GM12878 (cell line): ENCODE measurements around the gene CD101. TPM values are rescaled to one million over a fixed set of nuclear protein-coding genes. Genes with fewer than 3 reads are reported as not detected.

Source experiments
- ATF7 ChIP-seq: fragments of 450-650 bp; IDR thresholded peaks from 2 replicates; pipeline ENCODE4 v1.6.1; 2016; ENCODE audit warnings: low read depth, mild to moderate bottlenecking
- CEBPB ChIP-seq, 2 experiments: fragments of 150-350 bp in 1 of 2; IDR thresholded peaks; 2 replicates each; pipeline ENCODE4 v1.6.1; 2012 to 2014; ENCODE audit warnings: low read depth in 2 of 2, low read length in 2 of 2, borderline replicate concordance in 1 of 2, inconsistent platforms in 1 of 2
- CHD1 ChIP-seq: IDR thresholded peaks from 2 replicates; pipeline ENCODE4 v1.6.1; 2012; ENCODE audit warnings: low read depth, low read length, improper control_type of control experiment
- ESRRA ChIP-seq: IDR thresholded peaks from 2 replicates; pipeline ENCODE4 v1.6.1; 2012; ENCODE audit warnings: mild to moderate bottlenecking, low read length, improper control_type of control experiment
- FOXM1 ChIP-seq: IDR thresholded peaks from 2 replicates; pipeline ENCODE4 v1.6.1; 2012; ENCODE audit warnings: low read depth, mild to moderate bottlenecking, inconsistent platforms, low read length, moderate library complexity
- HDAC2 ChIP-seq: fragments of 200-600 bp; sonication (generic); IDR thresholded peaks from 2 replicates; pipeline ENCODE4 v1.6.1; 2017
- IKZF2 ChIP-seq, 2 experiments: fragments of 450-650 bp; IDR thresholded peaks; 2 replicates each; pipeline ENCODE4 v1.6.1; 2017; ENCODE audit warnings: mild to moderate bottlenecking in 2 of 2, moderate library complexity in 2 of 2
- LARP7 ChIP-seq: fragments of 450-650 bp; IDR thresholded peaks from 2 replicates; pipeline ENCODE4 v1.6.1; 2017; ENCODE audit warnings: mild to moderate bottlenecking
- NFYA ChIP-seq: IDR thresholded peaks from 2 replicates; pipeline ENCODE4 v1.6.1; 2011; ENCODE audit warnings: low read depth, mild to moderate bottlenecking, low read length, improper control_type of control experiment, borderline replicate concordance
- PML ChIP-seq: IDR thresholded peaks from 2 replicates; pipeline ENCODE4 v1.6.1; 2012; ENCODE audit warnings: low read length, inconsistent platforms
- RAD21 ChIP-seq: IDR thresholded peaks from 2 replicates; pipeline ENCODE4 v1.6.1; 2011; ENCODE audit warnings: mild to moderate bottlenecking, low read depth, low read length, moderate library complexity; ENCODE audit not compliant: insufficient read depth
- RFX5 ChIP-seq: IDR thresholded peaks from 2 replicates; pipeline ENCODE4 v1.6.1; 2011; ENCODE audit warnings: low read depth, low read length, improper control_type of control experiment
- SP1 ChIP-seq: IDR thresholded peaks from one replicate; pipeline ENCODE4 v1.6.1; 2011; ENCODE audit warnings: low read depth, low read length
- TCF7 ChIP-seq: IDR thresholded peaks from 2 replicates; pipeline ENCODE4 v1.6.1; 2014; ENCODE audit warnings: antibody characterized with exemption, borderline replicate concordance
- YY1 ChIP-seq: IDR thresholded peaks from 2 replicates; pipeline ENCODE4 v1.6.1; 2011; ENCODE audit warnings: low read depth, mild to moderate bottlenecking, low read length
- ZBED1 ChIP-seq: IDR thresholded peaks from 2 replicates; pipeline ENCODE4 v1.6.1; 2016; ENCODE audit warnings: borderline replicate concordance
- ZBTB11 ChIP-seq: fragments of 450-650 bp; formaldehyde crosslinking; IDR thresholded peaks from 2 replicates; pipeline ENCODE4 v1.5.0; 2022; ENCODE audit warnings: mild to moderate bottlenecking, missing genetic modification characterization
- ZNF207 ChIP-seq: fragments of 450-650 bp; IDR thresholded peaks from 2 replicates; pipeline ENCODE4 v1.6.1; 2014; ENCODE audit warnings: antibody characterized with exemption, mild to moderate bottlenecking, borderline replicate concordance
- ZNF24 ChIP-seq: fragments of 450-650 bp; IDR thresholded peaks from 2 replicates; pipeline ENCODE4 v1.6.1; 2017; ENCODE audit warnings: antibody characterized with exemption, mild to moderate bottlenecking
- polyA plus RNA-seq, 11 experiments: library from polyadenylated mRNA; depleted of rRNA in 4 of 11; unstranded in 6 of 11; stranded (reverse) in 5 of 11; fragments of >200 nt; fragmentation: Nextera tagmentation in 4 of 11; fragmentation: Illumina TruSeq in 1 of 11; extraction: Ambion mirVana in 4 of 11; extraction: Trizol in 1 of 11; gene quantifications; 1 replicate in 1 of 11; 2 replicates in 10 of 11; pipeline versions ENCODE4 v1.2.1 to v1.2.3, GENCODE V29; 2011 to 2016; ENCODE audit warnings: inconsistent platforms in 2 of 11, missing spikeins in 2 of 11, low read depth in 1 of 11
- total RNA-seq, 4 experiments: library from RNA; depleted of rRNA in 3 of 4; stranded (reverse); fragments of >200 nt in 3 of 4; fragmentation: Illumina TruSeq in 1 of 4; extraction: Trizol in 1 of 4; gene quantifications; 2 replicates each; pipeline versions ENCODE4 v1.2.1 to v1.2.3, GENCODE V29; 2013 to 2021
- TF ChIP-seq, protein P1 (sequence below): fragments of 450-650 bp; IDR thresholded peaks from 2 replicates; pipeline ENCODE4 v1.6.1; 2018; ENCODE audit warnings: borderline replicate concordance, mild to moderate bottlenecking; ENCODE audit not compliant: partially characterized antibody
- TF ChIP-seq, protein P2 (sequence below): fragments of 450-650 bp; IDR thresholded peaks from 2 replicates; pipeline ENCODE4 v1.6.1; 2016; ENCODE audit warnings: mild to moderate bottlenecking

CD101 gene
- total and polyA plus RNA-seq, 10 of the 15 experiments (the other 5 are each of a cell fraction or from before 2014, with no cell fraction given): 0.56 to 7.9 (median 2.9) TPM

GRCh38 chr1:117059678-117060440, 58.3 kb downstream of the CD101 start, which contains the start of gene TTF2 (continued):
- TF ChIP-seq ZBTB11 (CRISPR knock-in tag): no peak
- TF ChIP-seq FOXM1: peak; percentile 84; the same call in 1 of the 2 replicates
- TF ChIP-seq CHD1: no peak
- peak; percentile 70; the same call in 1 of the 2 replicates for TF ChIP-seq RFX5
- no peak for TF ChIP-seq CEBPB (IDR thresholded peaks at IDR 0.05; ENCODE audit: borderline replicate concordance in 1 of 2, low read depth in 2 of 2, low read length in 2 of 2)
- peak; percentile 84 for TF ChIP-seq ZNF207
- no peak for TF ChIP-seq HDAC2
- TF ChIP-seq ATF7: peak; percentile 94
- TF ChIP-seq, protein P1, sequence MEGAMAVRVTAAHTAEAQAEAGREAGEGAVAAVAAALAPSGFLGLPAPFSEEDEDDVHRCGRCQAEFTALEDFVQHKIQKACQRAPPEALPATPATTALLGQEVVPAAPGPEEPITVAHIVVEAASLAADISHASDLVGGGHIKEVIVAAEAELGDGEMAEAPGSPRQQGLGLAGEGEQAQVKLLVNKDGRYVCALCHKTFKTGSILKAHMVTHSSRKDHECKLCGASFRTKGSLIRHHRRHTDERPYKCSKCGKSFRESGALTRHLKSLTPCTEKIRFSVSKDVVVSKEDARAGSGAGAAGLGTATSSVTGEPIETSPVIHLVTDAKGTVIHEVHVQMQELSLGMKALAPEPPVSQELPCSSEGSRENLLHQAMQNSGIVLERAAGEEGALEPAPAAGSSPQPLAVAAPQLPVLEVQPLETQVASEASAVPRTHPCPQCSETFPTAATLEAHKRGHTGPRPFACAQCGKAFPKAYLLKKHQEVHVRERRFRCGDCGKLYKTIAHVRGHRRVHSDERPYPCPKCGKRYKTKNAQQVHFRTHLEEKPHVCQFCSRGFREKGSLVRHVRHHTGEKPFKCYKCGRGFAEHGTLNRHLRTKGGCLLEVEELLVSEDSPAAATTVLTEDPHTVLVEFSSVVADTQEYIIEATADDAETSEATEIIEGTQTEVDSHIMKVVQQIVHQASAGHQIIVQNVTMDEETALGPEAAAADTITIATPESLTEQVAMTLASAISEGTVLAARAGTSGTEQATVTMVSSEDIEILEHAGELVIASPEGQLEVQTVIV: peak; percentile 73
- TF ChIP-seq YY1: peak; percentile 68
- TF ChIP-seq ESRRA: no peak
- TF ChIP-seq NFYA: no peak
- TF ChIP-seq TCF7: no peak
- peak; percentile 92 for TF ChIP-seq SP1
- TF ChIP-seq, protein P2, sequence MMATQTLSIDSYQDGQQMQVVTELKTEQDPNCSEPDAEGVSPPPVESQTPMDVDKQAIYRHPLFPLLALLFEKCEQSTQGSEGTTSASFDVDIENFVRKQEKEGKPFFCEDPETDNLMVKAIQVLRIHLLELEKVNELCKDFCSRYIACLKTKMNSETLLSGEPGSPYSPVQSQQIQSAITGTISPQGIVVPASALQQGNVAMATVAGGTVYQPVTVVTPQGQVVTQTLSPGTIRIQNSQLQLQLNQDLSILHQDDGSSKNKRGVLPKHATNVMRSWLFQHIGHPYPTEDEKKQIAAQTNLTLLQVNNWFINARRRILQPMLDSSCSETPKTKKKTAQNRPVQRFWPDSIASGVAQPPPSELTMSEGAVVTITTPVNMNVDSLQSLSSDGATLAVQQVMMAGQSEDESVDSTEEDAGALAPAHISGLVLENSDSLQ: peak; percentile 89
- no peak for TF ChIP-seq ZNF24
- TF ChIP-seq LARP7: peak; percentile 85
- TF ChIP-seq RAD21: no peak
- 0 out of 2 replicates have a peak, but pooled peaks have one; percentile 56 for TF ChIP-seq ZBED1
- no peak; the same call in 1 of the 2 replicates for TF ChIP-seq PML
- no peak for TF ChIP-seq IKZF2 (IDR thresholded peaks at IDR 0.05)
